Adrenal gland (tissue), 12 donors: ENCODE results near the gene PTH1R. TPM values are rescaled to one million over a fixed set of nuclear protein-coding genes. Genes with fewer than 3 reads are reported as not detected.

Source experiments
- DNase-seq, 7 donors: peaks; one replicate each; pipeline ENCODE4 v3.0.0-alpha.2; 2019 to 2020
- H3K27ac ChIP-seq, 5 donors: fragments of 200-600 bp; sonication (generic) in 4 of 5; 1 replicate in 3 of 5; 2 replicates in 2 of 5; pipeline versions ENCODE4 v1.5.1 to v1.8.0; 2016 to 2020; ENCODE audit warnings: mild to moderate bottlenecking in 1 of 5
- H3K27me3 ChIP-seq: fragments of 200-600 bp; 2 replicates; pipeline ENCODE4 v1.8.0; 2021
- H3K36me3 ChIP-seq, 2 donors: fragments of 200-600 bp; replicated peaks in 1 of 2; 1 replicate in 1 of 2; 2 replicates in 1 of 2; pipeline versions ENCODE4 v1.5.1 to v1.8.0; 2018 to 2022
- H3K4me1 ChIP-seq, 2 donors: fragments of 200-600 bp; replicated peaks in 1 of 2; 1 replicate in 1 of 2; 2 replicates in 1 of 2; pipeline versions ENCODE4 v1.5.1 to v1.8.0; 2018 to 2021
- H3K4me3 ChIP-seq, 4 donors: fragments of 200-600 bp; sonication (generic) in 3 of 4; one replicate each; pipeline ENCODE4 v1.5.1; 2016 to 2018
- H3K9me3 ChIP-seq, 3 donors: fragments of 200-600 bp; sonication (generic) in 1 of 3; replicated peaks in 1 of 3; 1 replicate in 2 of 3; 2 replicates in 1 of 3; pipeline versions ENCODE4 v1.5.1 to v1.8.0; 2016 to 2021
- CTCF ChIP-seq, 6 experiments: fragments of 450-650 bp in 4 of 6; fragments of 200-600 bp in 2 of 6; sonication (generic) in 1 of 6; IDR thresholded peaks; 1 replicate in 5 of 6; 2 replicates in 1 of 6; pipeline versions ENCODE4 v1.5.1 to v1.8.0; 2016 to 2021; ENCODE audit warnings: antibody characterized with exemption in 6 of 6, mild to moderate bottlenecking in 2 of 6, moderate library complexity in 1 of 6
- POLR2A ChIP-seq, 2 donors: fragments of 450-650 bp; IDR thresholded peaks; one replicate each; pipeline ENCODE4 v1.6.1; 2017; ENCODE audit warnings: antibody characterized with exemption in 2 of 2, mild to moderate bottlenecking in 2 of 2, moderate library complexity in 1 of 2
- WGBS, 4 donors: extraction: QIAGEN DNeasy Blood & Tissue Kit in 2 of 4; methylation state at CpG; one replicate each; pipeline versions ENCODE4 v1.1.5 to v1.1.7; 2013 to 2017; 5-methylcytosine and 5-hydroxymethylcytosine counted together
- intact Hi-C, 2 donors: fragments of 100-400 bp; cut with DNase I; formaldehyde crosslinking; loops; one replicate each; pipeline versions ENCODE4 v1.14.1 to v1.15.0; 2022 to 2023
- polyA plus RNA-seq, 3 donors: library from polyadenylated mRNA; stranded (reverse); fragments of 200-250 nt in 2 of 3; fragments of 350-450 nt in 1 of 3; fragmentation: Illumina TruSeq in 1 of 3; extraction: RNeasy Lipid Tissue Mini Kit (QIAGEN cat#74804) in 1 of 3; gene quantifications; one replicate each; pipeline ENCODE4 v1.2.3, GENCODE V29; 2013 to 2014
- total RNA-seq, 9 donors: library from RNA; depleted of rRNA in 4 of 9; stranded (reverse); fragments of >200 nt in 4 of 9; fragments of 120-200 nt in 1 of 9; fragmentation: NEBNext Ultra II Directional in 1 of 9; extraction: Animal tissue kit (Norgen Biotek cat#: 25700) in 1 of 9; gene quantifications; one replicate each; pipeline versions ENCODE4 v1.1.0 to v1.2.4, GENCODE V29; 2013 to 2023
- donor health status: healthy with polysubstance abuse.
- donor health status: Bipolar disorder and iron deficiency.
- donor health status: DM: yes; HTN: yes; CAD: no.
- donor health status: DM: no; HTN: no; CAD: no.
- donor health status: DM: no; HTN: no; CAD: no.
- donor health status: DM: yes; HTN: yes; CAD: no.

Gene PTH1R
- total and polyA plus RNA-seq, 12 donors = 10.0 to 1,399 (median 47.5) TPM

DNA sequence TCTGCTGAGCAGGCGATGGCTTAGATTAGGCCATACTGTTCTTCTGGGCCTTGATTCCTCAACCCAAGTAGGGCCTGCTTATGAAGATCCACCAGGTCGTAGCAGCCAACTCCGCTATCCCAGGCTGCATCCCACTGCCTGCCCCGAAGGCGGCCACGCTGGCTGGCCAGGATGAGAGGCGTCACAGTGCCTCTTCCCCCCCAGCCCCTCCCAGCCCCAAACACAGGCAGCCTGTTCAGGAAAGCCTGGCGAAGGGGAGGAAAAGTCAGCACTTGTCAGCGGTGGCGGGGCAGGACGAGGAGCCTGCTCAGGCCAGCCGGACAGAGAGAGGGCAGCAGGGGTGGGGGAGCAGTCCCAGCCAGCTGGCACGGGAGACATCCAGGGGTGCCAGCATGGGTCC, 11.2 kb downstream of the PTH1R start:
- WGBS, 4 donors = 73 to 85% (median 78%) methylated on average over 6 to 13 of the region's 13 CpGs
- no peak overlapping the region for H3K4me3 ChIP-seq

GRCh38 chr3:46889381-46890110, 12.0 kb downstream of the PTH1R start:
- 49 to 67% (median 55%) methylated on average over 5 to 6 of the region's 6 CpGs for WGBS, 4 donors
- DNase-seq = peak in 2 of 7 donors; percentile 32 to 57
- H3K4me1 ChIP-seq = peaks cover 9 to 20% of the 10 kb centered on the region in 2 donors

More for the DNA sequence above, 11.2 kb downstream of the PTH1R start:
- Histone ChIP-seq H3K27ac (peak overlapping the region in 1 of 5 donors; percentile 30), H3K27me3 (peaks cover 7% of the 10 kb centered on the region), H3K9me3 (no peaks in the 10 kb centered on the region), H3K4me1 (peaks cover 9 to 20% of the 10 kb centered on the region in 2 donors), H3K36me3 (no peaks in the 10 kb centered on the region)
- intact Hi-C loops = no loop called here
- TF ChIP-seq CTCF (IDR thresholded peaks at IDR 0.05) = no peak
- TF ChIP-seq POLR2A (IDR thresholded peaks at IDR 0.05) = no peak
- DNase-seq = no peak

GRCh38 chr3:46890132-46890531, 12.6 kb downstream of the PTH1R start:
- Histone ChIP-seq H3K4me3 (no peak overlapping the region), H3K9me3 (no peaks in the 10 kb centered on the region), H3K36me3 (no peaks in the 10 kb centered on the region), H3K4me1 (peaks cover 9 to 20% of the 10 kb centered on the region in 2 donors), H3K27me3 (no peaks in the 10 kb centered on the region), H3K27ac (peak overlapping the region in 1 of 5 donors; percentile 13)
- intact Hi-C loops = no loop called here
- TF ChIP-seq CTCF (IDR thresholded peaks at IDR 0.05) (no peak), POLR2A (IDR thresholded peaks at IDR 0.05) (no peak)
- no peak for DNase-seq
- WGBS, 4 donors = 87 to 96% (median 92%) methylated on average over 1 of the region's 1 CpG

More at GRCh38 chr3:46889381-46890110, 12.0 kb downstream of the PTH1R start:
- intact Hi-C loops = no loop called here
- TF ChIP-seq POLR2A (IDR thresholded peaks at IDR 0.05) = no peak
- TF ChIP-seq CTCF (IDR thresholded peaks at IDR 0.05) = no peak
- Histone ChIP-seq H3K9me3 (no peaks in the 10 kb centered on the region), H3K4me3 (no peak overlapping the region), H3K27me3 (no peaks in the 10 kb centered on the region), H3K36me3 (no peaks in the 10 kb centered on the region), H3K27ac (no peak overlapping the region)

GRCh38 chr3:46891132-46891531, 13.6 kb downstream of the PTH1R start:
- no peaks in the 10 kb centered on the region for H3K27me3 ChIP-seq
- intact Hi-C loops = no loop called here
- peak overlapping the region in 1 of 5 donors; percentile 72 for H3K27ac ChIP-seq
- peaks cover 9 to 20% of the 10 kb centered on the region in 2 donors for H3K4me1 ChIP-seq
- H3K9me3 ChIP-seq = no peaks in the 10 kb centered on the region
- no peaks in the 10 kb centered on the region for H3K36me3 ChIP-seq
- DNase-seq = no peak
- TF ChIP-seq POLR2A (IDR thresholded peaks at IDR 0.05) (no peak), CTCF (IDR thresholded peaks at IDR 0.05) (no peak)
- WGBS, 4 donors = 79 to 87% (median 86%) methylated on average over 2 to 3 of the region's 3 CpGs
- no peak overlapping the region for H3K4me3 ChIP-seq
